Heart left ventricle (tissue), 13 donors: ENCODE measurements around the gene MIDN.
A peak's percentile ranks its signal among the peaks of the same experiment; 100 is the strongest.

Experiments
- POLR2A ChIP-seq, 2 donors: fragments of 450-650 bp; IDR thresholded peaks; one replicate each; pipeline ENCODE4 v1.6.1; 2017; ENCODE audit warnings: antibody characterized with exemption in 2 of 2, mild to moderate bottlenecking in 2 of 2, moderate library complexity in 2 of 2
- TF ChIP-seq, protein P1 (sequence below), 12 donors: fragments of 200-600 bp; sonication (generic) in 4 of 12; IDR thresholded peaks; one replicate each; pipeline versions ENCODE4 v1.5.0 to v1.8.0; 2018 to 2022; ENCODE audit warnings: antibody characterized with exemption in 12 of 12, mild to moderate bottlenecking in 5 of 12
- donor health status: ischemic (EF 13 %, LVEDD 7.1; RV severe dilation, severe dysfunction).
- donor health status: DM: no; HTN: yes; CAD: no.
- donor health status: DM: no; HTN: no; CAD: no.
- donor health status: ischemic (EF 25% LVEDD 6.9; RV normal size, moderate dysfunction).
- donor health status: ischemic (EF 25% LVEDD 5.7; RV mildly dilated, moderate dysfunction).
- donor health status: ischemic (EF 35%, LVEDD 5.7; RV mildly dilated, moderate dysfunction).
- donor health status: nonischemic (EF 11% LVEDD 7.7; RV severe dilation, severe dysfunction).
- donor health status: DM: yes; HTN: yes; CAD: no.
- donor health status: PGD.
- donor health status: ischemic (EF 29% LVEDD 5.4; RV normal size, mild dysfunction).
- donor health status: nonischemic (EF 23%, LVEDD 6.1; RV moderate dilation, normal function).

DNA sequence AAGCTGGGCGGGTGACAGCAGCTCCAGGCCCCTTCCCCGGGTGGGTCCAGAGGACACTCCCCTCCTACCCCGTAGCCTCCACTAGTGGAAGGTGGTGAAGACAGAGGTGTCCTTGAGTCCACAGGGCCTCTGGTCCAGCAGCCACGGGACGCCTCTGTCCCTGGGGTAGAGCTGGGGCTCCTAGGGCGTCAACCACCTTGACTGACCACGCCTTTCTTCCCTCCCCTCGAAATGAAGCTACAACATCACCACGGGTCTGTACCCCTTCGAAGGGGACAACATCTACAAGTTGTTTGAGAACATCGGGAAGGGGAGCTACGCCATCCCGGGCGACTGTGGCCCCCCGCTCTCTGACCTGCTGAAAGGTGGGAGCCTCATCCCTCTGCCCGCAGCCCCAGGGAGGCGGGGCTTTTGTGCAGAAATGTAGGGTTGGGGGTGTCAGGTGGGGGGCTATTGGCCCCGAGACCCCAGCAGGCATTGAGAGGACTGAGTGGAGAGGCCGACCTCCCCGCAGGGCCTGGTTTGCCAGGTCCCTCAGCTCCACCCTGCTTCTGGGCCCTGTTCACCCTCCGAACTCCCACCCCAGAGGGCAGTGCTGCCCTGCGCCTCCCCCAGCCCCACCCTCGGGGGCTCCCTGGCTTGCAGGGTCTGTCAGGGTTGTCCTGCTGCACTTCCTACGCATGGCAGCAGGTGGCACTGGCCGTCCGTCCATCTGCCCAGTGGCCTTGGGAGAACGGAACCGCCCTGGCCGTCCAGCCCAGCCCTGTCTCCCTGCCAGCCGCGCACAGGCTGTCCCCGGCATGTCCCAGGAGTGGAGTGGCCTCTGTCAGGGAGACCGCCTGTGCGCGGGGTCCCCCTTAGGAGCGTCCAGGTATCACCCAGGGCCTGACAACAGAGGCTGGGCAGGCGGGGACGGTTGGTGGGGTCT, 27.1 kb upstream of the MIDN start:
- TF ChIP-seq, protein P1, sequence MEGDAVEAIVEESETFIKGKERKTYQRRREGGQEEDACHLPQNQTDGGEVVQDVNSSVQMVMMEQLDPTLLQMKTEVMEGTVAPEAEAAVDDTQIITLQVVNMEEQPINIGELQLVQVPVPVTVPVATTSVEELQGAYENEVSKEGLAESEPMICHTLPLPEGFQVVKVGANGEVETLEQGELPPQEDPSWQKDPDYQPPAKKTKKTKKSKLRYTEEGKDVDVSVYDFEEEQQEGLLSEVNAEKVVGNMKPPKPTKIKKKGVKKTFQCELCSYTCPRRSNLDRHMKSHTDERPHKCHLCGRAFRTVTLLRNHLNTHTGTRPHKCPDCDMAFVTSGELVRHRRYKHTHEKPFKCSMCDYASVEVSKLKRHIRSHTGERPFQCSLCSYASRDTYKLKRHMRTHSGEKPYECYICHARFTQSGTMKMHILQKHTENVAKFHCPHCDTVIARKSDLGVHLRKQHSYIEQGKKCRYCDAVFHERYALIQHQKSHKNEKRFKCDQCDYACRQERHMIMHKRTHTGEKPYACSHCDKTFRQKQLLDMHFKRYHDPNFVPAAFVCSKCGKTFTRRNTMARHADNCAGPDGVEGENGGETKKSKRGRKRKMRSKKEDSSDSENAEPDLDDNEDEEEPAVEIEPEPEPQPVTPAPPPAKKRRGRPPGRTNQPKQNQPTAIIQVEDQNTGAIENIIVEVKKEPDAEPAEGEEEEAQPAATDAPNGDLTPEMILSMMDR (IDR thresholded peaks at IDR 0.05): peak; percentile 54 to 85 (median 72)
- TF ChIP-seq POLR2A (IDR thresholded peaks at IDR 0.05): no peak
